ENCODE results near the gene PEX14. TPM values are rescaled to one million over a fixed set of nuclear protein-coding genes. Genes with fewer than 3 reads are reported as not detected.
"Not testable (repeated sequence)": the region's sequence is repeated elsewhere in the genome, so short reads cannot be mapped to it uniquely, and the experiment has no call there.

PEX14 gene
- total and polyA plus RNA-seq, 5 donors from 2014 or later: 3.5 to 22.4 (median 4.9) TPM

- H3K4me3 Mint-ChIP-seq: no peak overlapping the region
- Histone ChIP-seq H3K27me3 (ENCODE audit: control insufficient read depth, insufficient read depth, low read length) (no peaks in the 10 kb centered on the region), H3K27ac (ENCODE audit: insufficient read depth, low read length, poor library complexity, severe bottlenecking) (no peak overlapping the region), H3K36me3 (ENCODE audit: control insufficient read depth, insufficient read depth, low read length) (no peaks in the 10 kb centered on the region), H3K4me1 (ENCODE audit: control insufficient read depth, insufficient read depth, low read length, poor library complexity, severe bottlenecking) (peaks cover 29% of the 10 kb centered on the region), H3K4me3 (ENCODE audit: low read depth, low read length) (no peak overlapping the region), H3K9me3 (ENCODE audit: control insufficient read depth in 2 of 2, low read length in 2 of 2) (no peaks in the 10 kb centered on the region)
- H3K27me3 Mint-ChIP-seq: no peaks in the 10 kb centered on the region
- peak overlapping the region in 1 of 3 donors; percentile 66 for H3K27ac Mint-ChIP-seq
- no peaks in the 10 kb centered on the region for H3K9me3 Mint-ChIP-seq
- peaks cover 15% of the 10 kb centered on the region for H3K36me3 Mint-ChIP-seq
- ATAC-seq (ENCODE audit: low read depth in 2 of 2) (no peak), DNase-seq (no peak)
- H3K4me1 Mint-ChIP-seq: peaks cover 12 to 60% (median 30%) of the 10 kb centered on the region in 4 donors
Measured at GRCh38 chr1:10497109-10497508, 22.4 kb downstream of the PEX14 start.

GRCh38 chr1:10498231-10498630, 23.5 kb downstream of the PEX14 start:
- H3K36me3 ChIP-seq (ENCODE audit: control insufficient read depth, insufficient read depth, low read length): no peaks in the 10 kb centered on the region
- peak overlapping the region; percentile 28 for H3K4me3 ChIP-seq (ENCODE audit: low read depth, low read length)
- H3K27ac ChIP-seq (ENCODE audit: insufficient read depth, low read length, poor library complexity, severe bottlenecking): peak overlapping the region; percentile 50
- no peaks in the 10 kb centered on the region for H3K9me3 ChIP-seq (ENCODE audit: control insufficient read depth in 2 of 2, low read length in 2 of 2)
- DNase-seq (no peak), ATAC-seq (ENCODE audit: low read depth in 2 of 2) (no peak)
- H3K27me3 ChIP-seq (ENCODE audit: control insufficient read depth, insufficient read depth, low read length): no peaks in the 10 kb centered on the region
- H3K4me1 Mint-ChIP-seq: peaks cover 12 to 60% (median 37%) of the 10 kb centered on the region in 4 donors
- no peaks in the 10 kb centered on the region for H3K9me3 Mint-ChIP-seq
- peak overlapping the region in 3 of 4 donors; percentile 28 to 81 (median 61) for H3K4me3 Mint-ChIP-seq
- H3K36me3 Mint-ChIP-seq: peaks cover 10% of the 10 kb centered on the region
- peak overlapping the region; percentile 60 to 67 (median 67) for H3K27ac Mint-ChIP-seq
- no peaks in the 10 kb centered on the region for H3K27me3 Mint-ChIP-seq
- H3K4me1 ChIP-seq (ENCODE audit: control insufficient read depth, insufficient read depth, low read length, poor library complexity, severe bottlenecking): peaks cover 36% of the 10 kb centered on the region

GRCh38 chr1:10502206-10502605, 27.5 kb downstream of the PEX14 start:
- no peaks in the 10 kb centered on the region for H3K27me3 Mint-ChIP-seq
- peaks cover 14 to 49% (median 33%) of the 10 kb centered on the region in 4 donors for H3K4me1 Mint-ChIP-seq
- peak overlapping the region in 3 of 4 donors; percentile 17 to 73 (median 70) for H3K4me3 Mint-ChIP-seq
- H3K27ac Mint-ChIP-seq: peak overlapping the region; percentile 17 to 85 (median 84)
- Histone ChIP-seq H3K27me3 (ENCODE audit: control insufficient read depth, insufficient read depth, low read length) (no peaks in the 10 kb centered on the region), H3K9me3 (ENCODE audit: control insufficient read depth in 2 of 2, low read length in 2 of 2) (no peaks in the 10 kb centered on the region), H3K4me1 (ENCODE audit: control insufficient read depth, insufficient read depth, low read length, poor library complexity, severe bottlenecking) (peaks cover 15% of the 10 kb centered on the region), H3K4me3 (ENCODE audit: low read depth, low read length) (peak overlapping the region; percentile 21), H3K36me3 (ENCODE audit: control insufficient read depth, insufficient read depth, low read length) (no peaks in the 10 kb centered on the region), H3K27ac (ENCODE audit: insufficient read depth, low read length, poor library complexity, severe bottlenecking) (no peak overlapping the region)
- H3K36me3 Mint-ChIP-seq: peaks cover 7% of the 10 kb centered on the region
- DNase-seq (peak in 1 of 3 donors; percentile 37), ATAC-seq (ENCODE audit: low read depth in 2 of 2) (no peak)
- H3K9me3 Mint-ChIP-seq: no peaks in the 10 kb centered on the region

GRCh38 chr1:10504249-10504648, 29.5 kb downstream of the PEX14 start:
- no peak overlapping the region for H3K27ac Mint-ChIP-seq
- no peaks in the 10 kb centered on the region for H3K27me3 Mint-ChIP-seq
- no peaks in the 10 kb centered on the region for H3K9me3 ChIP-seq (ENCODE audit: control insufficient read depth in 2 of 2, low read length in 2 of 2)
- peaks cover 24% of the 10 kb centered on the region for H3K4me1 ChIP-seq (ENCODE audit: control insufficient read depth, insufficient read depth, low read length, poor library complexity, severe bottlenecking)
- no peak overlapping the region for H3K4me3 Mint-ChIP-seq
- no peak overlapping the region for H3K4me3 ChIP-seq (ENCODE audit: low read depth, low read length)
- H3K4me1 Mint-ChIP-seq: peaks cover 17 to 40% (median 24%) of the 10 kb centered on the region in 4 donors
- no peaks in the 10 kb centered on the region for H3K36me3 ChIP-seq (ENCODE audit: control insufficient read depth, insufficient read depth, low read length)
- H3K27me3 ChIP-seq (ENCODE audit: control insufficient read depth, insufficient read depth, low read length): no peaks in the 10 kb centered on the region
- H3K27ac ChIP-seq (ENCODE audit: insufficient read depth, low read length, poor library complexity, severe bottlenecking): no peak overlapping the region
- DNase-seq: no peak
- H3K36me3 Mint-ChIP-seq: peaks cover 2% of the 10 kb centered on the region
- ATAC-seq (ENCODE audit: low read depth in 2 of 2): no peak
- H3K9me3 Mint-ChIP-seq: no peaks in the 10 kb centered on the region

GRCh38 chr1:10506046-10506676, 31.4 kb downstream of the PEX14 start:
- not testable (repeated sequence) for H3K9me3 Mint-ChIP-seq; H3K27ac ChIP-seq (ENCODE audit: insufficient read depth, low read length, poor library complexity, severe bottlenecking); DNase-seq; H3K36me3 Mint-ChIP-seq; H3K27me3 Mint-ChIP-seq; H3K36me3 ChIP-seq (ENCODE audit: control insufficient read depth, insufficient read depth, low read length); ATAC-seq (ENCODE audit: low read depth in 2 of 2); H3K9me3 ChIP-seq (ENCODE audit: control insufficient read depth in 2 of 2, low read length in 2 of 2); H3K4me3 ChIP-seq (ENCODE audit: low read depth, low read length); H3K27me3 ChIP-seq (ENCODE audit: control insufficient read depth, insufficient read depth, low read length)
- peak overlapping the region in 2 of 3 donors; percentile 38 to 46 for H3K27ac Mint-ChIP-seq
- peaks cover 41% of the 10 kb centered on the region for H3K4me1 ChIP-seq (ENCODE audit: control insufficient read depth, insufficient read depth, low read length, poor library complexity, severe bottlenecking)
- peak overlapping the region in 1 of 4 donors; percentile 21 for H3K4me3 Mint-ChIP-seq
- H3K4me1 Mint-ChIP-seq: peaks cover 22 to 42% (median 37%) of the 10 kb centered on the region in 4 donors

- H3K4me3 Mint-ChIP-seq: peak overlapping the region in 1 of 4 donors; percentile 21
- no peak for DNase-seq
- H3K9me3 ChIP-seq (ENCODE audit: control insufficient read depth in 2 of 2, low read length in 2 of 2): no peaks in the 10 kb centered on the region
- H3K27me3 Mint-ChIP-seq: no peaks in the 10 kb centered on the region
- no peak for ATAC-seq (ENCODE audit: low read depth in 2 of 2)
- H3K27ac ChIP-seq (ENCODE audit: insufficient read depth, low read length, poor library complexity, severe bottlenecking): no peak overlapping the region
- H3K4me1 ChIP-seq (ENCODE audit: control insufficient read depth, insufficient read depth, low read length, poor library complexity, severe bottlenecking): peaks cover 44% of the 10 kb centered on the region
- H3K27me3 ChIP-seq (ENCODE audit: control insufficient read depth, insufficient read depth, low read length): no peaks in the 10 kb centered on the region
- peaks cover 2% of the 10 kb centered on the region for H3K36me3 Mint-ChIP-seq
- no peaks in the 10 kb centered on the region for H3K9me3 Mint-ChIP-seq
- H3K36me3 ChIP-seq (ENCODE audit: control insufficient read depth, insufficient read depth, low read length): no peaks in the 10 kb centered on the region
- peaks cover 22 to 47% (median 42%) of the 10 kb centered on the region in 4 donors for H3K4me1 Mint-ChIP-seq
- no peak overlapping the region for H3K4me3 ChIP-seq (ENCODE audit: low read depth, low read length)
- peak overlapping the region in 2 of 3 donors; percentile 32 to 46 for H3K27ac Mint-ChIP-seq
Measured at GRCh38 chr1:10506677-10507047, 31.9 kb downstream of the PEX14 start.

GRCh38 chr1:10507111-10507879, 32.5 kb downstream of the PEX14 start:
- no peaks in the 10 kb centered on the region for H3K27me3 ChIP-seq (ENCODE audit: control insufficient read depth, insufficient read depth, low read length)
- H3K36me3 Mint-ChIP-seq: peaks cover 2% of the 10 kb centered on the region
- H3K4me1 Mint-ChIP-seq: peaks cover 17 to 45% (median 38%) of the 10 kb centered on the region in 4 donors
- H3K36me3 ChIP-seq (ENCODE audit: control insufficient read depth, insufficient read depth, low read length): no peaks in the 10 kb centered on the region
- ATAC-seq (ENCODE audit: low read depth in 2 of 2): peak; percentile 19 to 37
- no peaks in the 10 kb centered on the region for H3K27me3 Mint-ChIP-seq
- H3K9me3 ChIP-seq (ENCODE audit: control insufficient read depth in 2 of 2, low read length in 2 of 2): no peaks in the 10 kb centered on the region
- H3K9me3 Mint-ChIP-seq: no peaks in the 10 kb centered on the region
- peak; percentile 43 to 67 (median 50) for DNase-seq
- peaks cover 44% of the 10 kb centered on the region for H3K4me1 ChIP-seq (ENCODE audit: control insufficient read depth, insufficient read depth, low read length, poor library complexity, severe bottlenecking)
- peak overlapping the region; percentile 35 to 90 (median 37) for H3K27ac Mint-ChIP-seq
- no peak overlapping the region for H3K4me3 ChIP-seq (ENCODE audit: low read depth, low read length)
- H3K4me3 Mint-ChIP-seq: peak overlapping the region in 2 of 4 donors; percentile 62 to 83
- no peak overlapping the region for H3K27ac ChIP-seq (ENCODE audit: insufficient read depth, low read length, poor library complexity, severe bottlenecking)

All from CD4-positive, CD25-positive, alpha-beta regulatory T cell (primary cell).